Stimulated activated CD8-positive, alpha-beta memory T cell treated with anti-CD3 and anti-CD28 coated beads, Interleukin-12 subunit alpha, Interleukin-12 subunit beta, amount 100 ng/mL, for 24 hours (primary cell): ENCODE measurements around the gene AFTPH.

Experiments
- DNase-seq: peaks from one replicate; pipeline ENCODE4 v3.0.0-alpha.2; 2020; ENCODE audit errors: extremely low read depth

AFTPH gene

GRCh38 chr2:64613276-64613675, 89.1 kb downstream of the AFTPH start:
- no peak for DNase-seq

DNA sequence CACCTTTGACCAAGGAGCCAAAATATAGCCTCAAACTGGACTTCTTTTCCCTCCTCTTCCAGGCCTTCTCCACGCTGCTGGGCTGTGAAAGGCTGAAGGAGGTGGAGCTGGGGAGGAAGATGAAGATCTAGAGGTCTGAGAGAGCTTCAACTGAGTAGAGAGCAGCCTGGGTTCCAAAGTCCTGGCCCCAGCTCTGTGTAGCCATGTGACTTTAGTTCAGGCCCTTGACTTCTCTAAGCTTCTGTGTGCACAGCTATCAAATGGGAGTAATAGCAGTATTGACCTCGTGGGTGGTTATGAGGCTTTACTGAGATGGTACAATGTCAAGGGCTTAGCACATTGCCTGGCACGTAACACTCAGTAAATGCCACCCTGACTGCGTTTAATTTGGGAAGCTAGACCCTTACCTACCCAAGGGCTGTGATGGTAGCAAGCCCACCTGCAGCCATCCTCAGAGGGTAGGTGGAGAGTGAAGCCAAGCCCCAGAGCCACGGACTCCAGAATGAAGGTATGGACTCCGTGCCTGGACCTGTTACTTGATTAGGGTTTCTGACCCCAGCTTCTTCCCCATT, 91.2 kb downstream of the AFTPH start:
- DNase-seq, result no peak

DNA sequence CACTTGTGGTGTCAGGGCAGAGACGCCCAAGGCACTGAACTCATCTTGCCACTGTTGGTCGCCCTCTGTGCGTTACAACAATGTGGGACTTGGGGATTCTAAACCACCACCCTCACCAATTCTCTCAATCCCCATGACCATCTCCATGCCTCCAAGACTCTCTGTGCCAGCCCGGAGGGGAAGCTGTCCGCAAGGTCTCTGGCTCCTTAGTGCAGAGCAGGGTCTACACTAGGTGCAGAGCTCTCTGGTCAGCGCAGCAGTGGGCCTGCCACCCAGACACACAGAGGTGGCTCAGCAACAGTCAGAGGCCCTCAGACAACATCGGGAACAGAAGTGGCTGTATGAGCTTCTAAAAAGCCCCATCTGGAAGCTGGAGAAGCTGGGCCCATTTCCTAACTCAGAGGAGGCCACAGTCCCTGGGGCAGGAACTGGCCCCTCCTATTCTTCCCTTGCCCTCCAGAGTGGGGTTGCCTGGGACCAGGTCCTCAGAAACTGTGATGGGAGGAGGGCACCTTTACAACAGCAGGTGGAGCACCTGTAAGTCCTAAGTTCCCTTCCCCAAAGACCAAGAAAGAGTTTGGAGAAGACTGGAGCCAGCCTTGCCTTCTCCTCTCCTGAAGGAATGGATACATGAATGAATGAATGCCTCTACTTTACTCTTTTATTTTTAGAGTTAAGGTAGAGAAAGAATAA, 91.9 kb downstream of the AFTPH start:
- DNase-seq, result no peak

DNA sequence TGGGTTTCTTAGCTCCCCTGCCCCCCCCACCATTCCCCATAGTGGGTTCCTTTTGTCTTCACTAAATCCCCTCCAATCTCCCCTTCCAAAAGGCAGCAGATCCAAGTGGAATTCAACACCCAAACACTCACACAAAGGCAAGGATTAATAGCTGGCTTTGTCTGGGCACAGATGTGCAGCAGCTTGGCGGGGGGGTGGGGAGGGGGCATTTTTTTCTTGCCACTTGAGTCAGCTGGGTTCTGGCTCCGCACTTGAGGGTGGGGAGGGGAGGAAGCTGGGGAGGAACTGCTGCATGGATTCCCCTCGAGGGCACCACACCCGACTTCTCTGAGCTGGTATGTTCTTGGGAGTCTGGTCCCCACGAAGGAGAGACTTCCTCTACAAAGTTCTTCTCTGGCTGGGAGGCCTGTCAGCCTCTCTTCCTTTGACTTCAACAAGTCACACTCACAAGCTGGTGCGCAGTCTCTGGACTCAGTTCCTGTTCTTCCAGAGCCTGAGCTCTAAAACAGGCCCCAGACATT, 93.6 kb downstream of the AFTPH start:
- DNase-seq, result no peak

DNA sequence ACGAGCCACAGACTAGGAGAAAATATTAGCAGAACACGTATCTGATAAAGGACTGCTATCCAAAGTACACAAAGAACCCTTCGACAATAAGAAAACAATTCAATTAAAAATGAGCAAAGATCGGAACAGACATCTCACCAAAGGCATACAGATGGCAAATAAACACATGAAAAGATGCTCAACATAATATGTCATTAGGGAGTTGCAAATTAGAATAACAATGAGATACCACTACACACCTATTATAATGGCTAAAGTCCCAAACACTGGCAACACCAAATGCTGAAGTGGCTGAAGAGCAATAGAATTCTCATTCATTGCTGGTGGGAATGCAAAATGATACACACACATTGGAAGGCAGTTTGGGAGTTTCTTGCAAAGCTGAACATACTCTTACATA, 96.5 kb downstream of the AFTPH start:
- DNase-seq, result no peak

DNA sequence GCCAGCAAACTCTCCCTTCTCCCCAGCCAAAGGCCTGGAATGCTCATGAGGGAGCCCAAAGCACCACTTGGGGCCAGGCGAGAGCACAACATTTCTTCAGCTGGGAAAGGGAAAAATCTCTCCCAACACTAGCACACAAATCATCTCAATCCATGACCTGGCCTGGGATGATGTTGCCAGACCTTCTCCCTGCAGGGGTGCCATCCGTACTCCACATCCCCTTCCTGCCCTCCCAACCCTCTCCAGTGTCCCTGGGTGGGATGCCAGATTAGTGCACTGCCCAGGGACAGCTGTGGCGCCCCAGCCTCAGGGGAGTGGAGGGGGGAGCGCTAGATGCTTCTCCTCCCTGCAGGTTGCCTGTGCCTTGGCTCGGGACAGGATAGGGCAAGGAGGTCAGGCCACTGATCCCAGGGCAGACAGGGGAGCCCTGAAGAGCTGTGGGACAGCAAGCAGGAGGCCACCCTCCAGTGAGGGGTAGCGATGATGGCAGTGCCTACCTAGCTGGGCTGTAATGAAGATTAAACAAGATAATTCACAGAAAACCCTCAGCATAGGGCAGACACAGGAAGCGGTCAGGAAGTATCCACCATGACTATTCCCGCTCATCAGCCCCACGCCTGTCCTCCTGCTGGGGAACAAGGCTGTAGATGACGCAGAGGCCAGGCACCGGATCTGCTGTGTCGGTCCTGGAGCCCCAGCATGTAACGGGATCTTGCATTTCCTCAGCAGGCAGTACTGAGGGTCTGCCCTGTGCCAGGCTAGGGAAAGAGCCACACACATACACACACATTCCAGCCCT, 98.5 kb downstream of the AFTPH start:
- DNase-seq, result no peak

DNA sequence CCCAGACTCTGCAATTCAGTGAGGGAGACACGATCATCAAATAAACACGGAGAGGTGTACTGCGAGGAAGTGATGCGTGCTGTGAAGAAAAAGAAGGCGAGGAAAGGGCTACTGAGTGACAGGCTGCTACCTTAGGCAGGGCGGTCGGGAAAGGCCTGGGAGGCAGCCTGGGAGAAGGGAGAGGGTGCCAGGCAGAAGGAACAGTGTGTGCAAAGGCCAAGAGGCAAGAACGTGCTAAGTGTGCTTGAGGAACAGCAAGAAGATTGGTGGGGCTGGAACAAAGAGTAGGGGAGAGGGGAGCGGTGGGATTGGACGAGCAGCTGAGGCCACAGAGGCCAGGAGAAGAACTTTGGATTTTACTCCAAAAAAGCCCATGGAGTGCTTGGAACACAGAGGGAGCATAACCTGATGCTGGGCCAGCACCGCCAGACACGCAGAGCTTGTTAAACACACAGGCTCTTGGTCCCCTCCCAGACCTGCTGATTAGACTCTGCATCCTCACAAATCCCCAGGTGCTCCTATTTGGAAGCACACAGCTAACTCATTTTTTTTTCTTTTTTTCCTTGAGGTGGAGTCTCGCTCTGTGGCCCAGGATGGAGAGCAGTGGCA, 99.2 kb downstream of the AFTPH start:
- DNase-seq, result no peak

DNA sequence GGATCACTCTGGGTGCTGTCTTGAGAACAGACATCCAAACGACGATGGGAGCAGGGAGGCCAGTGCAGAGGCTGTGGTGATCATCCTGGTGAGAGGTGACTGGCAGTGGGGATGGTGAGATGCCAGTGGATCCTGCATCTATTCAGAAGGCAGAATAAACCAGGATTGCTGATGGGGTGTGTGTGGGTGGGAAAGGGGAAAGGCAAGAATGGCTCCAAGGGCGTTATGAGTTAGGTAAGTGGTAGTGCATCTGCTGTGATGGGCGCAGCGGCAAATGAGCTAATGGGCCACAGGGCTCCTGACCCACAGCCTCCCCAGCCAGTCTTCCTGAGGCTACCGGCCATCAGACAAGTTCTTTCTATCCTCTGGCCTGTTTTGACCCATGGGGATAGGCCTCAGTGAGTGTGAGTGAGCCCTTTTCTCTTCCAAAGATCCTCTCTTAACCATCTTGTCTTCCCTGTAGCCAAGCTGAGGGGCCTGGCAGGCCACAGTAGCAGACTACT, 100.0 kb downstream of the AFTPH start:
- no peak for DNase-seq

DNA sequence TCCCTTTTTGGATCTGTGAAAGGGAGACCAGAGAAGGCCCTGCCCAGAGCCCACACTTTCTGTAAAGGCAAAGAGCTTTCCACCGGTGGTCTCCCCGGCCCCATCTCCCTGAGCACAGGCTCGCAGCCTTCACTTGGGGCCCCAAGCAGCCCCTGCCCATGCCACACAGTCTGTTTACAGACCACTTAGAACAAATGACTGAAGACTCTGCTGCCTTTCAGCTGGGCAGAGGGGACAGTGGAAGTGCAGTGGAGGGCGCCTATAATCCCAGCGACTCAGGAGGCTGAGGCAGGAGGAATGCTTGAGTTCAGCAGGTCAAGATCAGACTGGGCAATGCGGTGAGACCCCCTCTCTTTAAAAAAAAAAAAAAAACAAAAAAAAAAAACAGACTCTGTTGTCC, 100.7 kb downstream of the AFTPH start:
- no peak for DNase-seq

GRCh38 chr2:64625299-64626145, 101.4 kb downstream of the AFTPH start:
- no peak for DNase-seq

GRCh38 chr2:64626146-64626809, 102.2 kb downstream of the AFTPH start:
- no peak for DNase-seq

- no peak for DNase-seq
These were observed 103.0 kb downstream of the AFTPH start for GRCh38 chr2:64626963-64627760.

DNA sequence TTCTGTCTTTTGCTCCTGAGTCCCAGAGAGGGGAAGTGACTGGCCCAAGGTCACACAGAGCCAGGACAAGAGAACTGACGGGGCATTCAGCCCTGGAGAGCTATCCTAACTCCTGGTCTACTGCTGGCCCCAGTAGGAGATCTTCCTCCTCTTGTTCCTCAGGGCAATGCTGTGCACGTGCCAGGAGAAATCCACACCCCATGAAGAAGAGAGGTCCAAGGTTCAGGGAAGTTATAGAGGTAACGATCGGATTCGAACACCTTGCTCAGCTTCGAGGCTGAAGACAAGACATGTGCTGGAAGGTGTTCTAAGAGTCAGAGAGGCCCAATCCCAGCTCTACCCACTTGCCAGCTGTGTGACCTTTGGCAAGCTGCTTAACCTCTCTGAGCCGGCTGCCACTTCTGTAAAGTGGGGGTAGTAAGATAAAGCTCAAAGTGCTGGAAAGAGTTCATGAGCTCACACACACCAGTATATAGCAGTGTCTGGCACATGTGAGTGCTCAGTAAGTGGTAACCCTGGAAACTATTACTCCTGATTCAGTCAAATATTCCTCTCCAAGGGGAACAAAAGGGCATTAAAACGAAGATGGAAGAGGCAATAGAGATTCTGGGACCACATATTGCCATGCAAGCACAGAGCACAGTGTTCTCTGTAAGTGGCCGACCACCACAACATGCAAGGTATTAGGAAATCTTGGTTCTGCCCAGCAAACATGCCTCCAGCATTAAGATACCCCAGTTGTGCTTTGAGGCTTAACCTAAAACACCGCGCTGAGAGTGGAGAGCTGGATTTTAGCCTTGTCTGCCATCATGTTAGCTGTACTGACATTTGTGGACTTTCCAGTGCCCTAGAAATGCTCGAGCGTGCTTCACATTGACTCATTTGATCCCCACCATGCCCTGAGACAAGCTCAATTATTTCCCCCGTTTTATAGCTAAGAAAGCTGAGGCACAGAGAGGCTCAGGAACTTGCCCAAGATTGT, 104.0 kb downstream of the AFTPH start:
- no peak for DNase-seq

DNA sequence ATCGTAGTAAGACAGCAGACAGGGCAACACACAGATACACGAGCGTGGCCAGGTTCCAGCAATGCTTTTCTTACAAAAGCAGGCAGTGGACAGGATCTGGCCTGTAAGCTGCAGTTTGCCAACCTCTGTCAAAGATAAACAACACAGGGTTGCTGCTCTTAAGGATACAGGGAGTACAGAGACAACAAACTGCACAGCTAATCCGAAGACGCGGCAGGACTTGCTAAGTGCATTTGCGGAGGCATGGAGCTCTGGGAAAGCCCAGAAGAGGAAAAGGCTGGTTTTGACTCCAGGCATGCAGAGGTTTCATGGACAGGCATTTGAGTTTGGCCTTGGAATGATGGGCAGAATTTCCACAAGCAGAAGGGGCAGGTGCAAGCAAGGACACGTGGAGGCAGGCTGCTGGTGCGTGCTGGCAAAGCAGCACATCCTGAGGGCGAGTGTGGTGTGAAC, 105.2 kb downstream of the AFTPH start:
- no peak for DNase-seq

DNA sequence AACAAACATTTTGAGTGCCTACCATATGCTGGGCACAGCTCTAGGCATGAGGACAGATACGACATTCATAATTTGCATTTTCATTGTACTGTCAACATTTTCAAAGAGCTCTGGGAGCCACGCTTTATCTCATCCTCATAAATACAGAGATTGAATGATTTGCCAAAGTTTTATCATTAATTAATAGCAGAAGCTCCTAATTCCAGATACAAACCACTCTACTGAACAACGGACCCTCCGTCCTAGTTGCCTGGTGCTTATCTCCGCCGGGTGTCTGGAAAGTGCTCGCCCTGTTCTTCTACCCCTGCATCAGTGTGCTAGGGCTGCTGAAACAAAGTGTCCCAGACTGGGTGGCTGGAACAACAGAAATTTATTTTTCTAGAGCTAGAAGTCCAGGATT, 105.7 kb downstream of the AFTPH start:
- no peak for DNase-seq

GRCh38 chr2:64630752-64631151, 106.6 kb downstream of the AFTPH start:
- no peak for DNase-seq

DNA sequence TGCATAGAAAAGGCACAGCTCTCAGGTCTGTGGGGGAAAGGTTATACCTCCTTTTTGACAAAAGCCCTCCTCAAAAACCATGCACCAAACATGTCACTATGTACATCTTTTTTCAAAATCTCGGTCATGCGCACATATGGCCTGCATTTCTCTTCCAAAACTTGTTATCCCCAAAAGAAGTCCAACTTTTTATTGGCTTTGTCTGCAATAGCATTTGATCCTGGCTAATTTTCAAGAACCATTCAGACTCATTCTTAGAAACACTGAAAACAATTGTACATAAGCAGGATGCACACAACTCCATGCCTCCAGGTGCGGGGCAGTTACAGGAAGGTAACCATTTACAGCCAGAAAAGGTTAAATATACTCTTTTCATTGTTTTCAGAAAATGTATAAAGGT, 107.6 kb downstream of the AFTPH start:
- no peak for DNase-seq
